Inflammatory macrophage treated with lipopolysaccharide for 1 hour (primary cell): ENCODE data around the gene BBX.

Experiments used
- DNase-seq, 2 donors: peaks; one replicate each; pipeline ENCODE4 v3.0.0-alpha.2; 2020 to 2022

Gene BBX

GRCh38 chr3:107850681-107851080, 327.9 kb downstream of the BBX start:
- DNase-seq, result peak in 1 of 2 donors; percentile 14

GRCh38 chr3:107853821-107854220, 331.1 kb downstream of the BBX start:
- DNase-seq, result no peak

GRCh38 chr3:107854733-107855132, 332.0 kb downstream of the BBX start:
- DNase-seq, result no peak

GRCh38 chr3:107855710-107856109, 332.9 kb downstream of the BBX start:
- peak in 1 of 2 donors; percentile 6 for DNase-seq

- no peak for DNase-seq
Measured at GRCh38 chr3:107857854-107858253, 335.1 kb downstream of the BBX start.

GRCh38 chr3:107858876-107859275, 336.1 kb downstream of the BBX start:
- DNase-seq, result no peak
